Suppressor macrophage treated with lipopolysaccharide for 4 hours (primary cell): ENCODE results near the gene APOD.
A peak's percentile ranks its signal among the peaks of the same experiment; 100 is the strongest.
"Not testable (repeated sequence)": the region's sequence is repeated elsewhere in the genome, so short reads cannot be mapped to it uniquely, and the experiment has no call there.

ENCODE experiments used
- DNase-seq: peaks from one replicate; pipeline ENCODE4 v3.0.0-alpha.2; 2020

Gene APOD

GRCh38 chr3:195617784-195618659 lies 34.3 kb upstream of the APOD start:
- not testable (repeated sequence) for DNase-seq

GRCh38 chr3:195617134-195617533 lies 33.4 kb upstream of the APOD start:
- not testable (repeated sequence) for DNase-seq

- DNase-seq: no peak
Observed at GRCh38 chr3:195616681-195617080, 32.9 kb upstream of the APOD start.

GRCh38 chr3:195615952-195616537 lies 32.3 kb upstream of the APOD start:
- DNase-seq: not testable (repeated sequence)

- not testable (repeated sequence) for DNase-seq
Observed at GRCh38 chr3:195614672-195615504, 31.1 kb upstream of the APOD start.

GRCh38 chr3:195613468-195614069 lies 29.8 kb upstream of the APOD start:
- DNase-seq: no peak

- DNase-seq: peak; percentile 45
Observed at GRCh38 chr3:195612075-195612800, 28.5 kb upstream of the APOD start.

GRCh38 chr3:195609229-195609628 lies 25.5 kb upstream of the APOD start:
- no peak for DNase-seq

GRCh38 chr3:195601785-195602184 lies 18.0 kb upstream of the APOD start:
- DNase-seq: not testable (repeated sequence)

GRCh38 chr3:195601382-195601781 lies 17.6 kb upstream of the APOD start:
- DNase-seq: no peak

- not testable (repeated sequence) for DNase-seq
Observed at GRCh38 chr3:195599926-195600325, 16.2 kb upstream of the APOD start.

GRCh38 chr3:195599516-195599915 lies 15.8 kb upstream of the APOD start:
- not testable (repeated sequence) for DNase-seq

- DNase-seq: no peak
Observed at GRCh38 chr3:195597848-195598247, 14.1 kb upstream of the APOD start.

GRCh38 chr3:195597229-195597628 lies 13.5 kb upstream of the APOD start:
- no peak for DNase-seq

GRCh38 chr3:195596765-195597171 lies 13.0 kb upstream of the APOD start:
- DNase-seq: no peak

GRCh38 chr3:195595785-195596531 lies 12.2 kb upstream of the APOD start:
- DNase-seq: no peak

GRCh38 chr3:195591852-195592251 lies 8.1 kb upstream of the APOD start:
- DNase-seq: no peak

- DNase-seq: no peak
Observed at GRCh38 chr3:195591220-195591619, 7.5 kb upstream of the APOD start.

GRCh38 chr3:195590381-195590780 lies 6.6 kb upstream of the APOD start:
- not testable (repeated sequence) for DNase-seq

- DNase-seq: not testable (repeated sequence)
Observed at GRCh38 chr3:195589796-195590195, 6.1 kb upstream of the APOD start.

- no peak for DNase-seq
Observed at GRCh38 chr3:195587824-195588223, 4.1 kb upstream of the APOD start.
